GM19099 (cell line): ENCODE results near the gene LTBP2.

Experiments
- POLR2A ChIP-seq: IDR thresholded peaks from 3 replicates; pipeline ENCODE4 v1.6.1; 2011; ENCODE audit warnings: low read depth; ENCODE audit not compliant: insufficient read length; ENCODE audit errors: extremely low read depth

Gene LTBP2

DNA sequence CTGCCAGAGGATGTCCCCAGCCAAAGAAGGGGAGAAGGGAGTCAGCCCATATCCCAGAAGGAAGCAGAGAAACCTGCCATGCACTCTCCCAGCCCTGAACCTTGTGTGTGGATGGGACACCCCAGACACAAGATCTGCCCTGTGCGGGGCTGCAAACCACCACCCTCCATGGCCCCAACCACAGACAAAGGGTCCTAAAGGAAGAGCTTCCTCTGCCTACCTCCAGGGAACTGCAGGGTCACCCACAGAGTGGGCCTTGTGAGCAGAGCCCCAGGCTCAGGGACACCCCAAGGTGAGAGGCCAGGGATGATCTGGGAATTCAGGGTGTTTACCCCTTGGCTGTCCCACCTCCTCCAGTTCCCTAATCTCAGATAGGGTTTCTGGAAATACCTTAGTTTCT is 62.0 kb downstream of the LTBP2 start:
- no peak for TF ChIP-seq POLR2A

DNA sequence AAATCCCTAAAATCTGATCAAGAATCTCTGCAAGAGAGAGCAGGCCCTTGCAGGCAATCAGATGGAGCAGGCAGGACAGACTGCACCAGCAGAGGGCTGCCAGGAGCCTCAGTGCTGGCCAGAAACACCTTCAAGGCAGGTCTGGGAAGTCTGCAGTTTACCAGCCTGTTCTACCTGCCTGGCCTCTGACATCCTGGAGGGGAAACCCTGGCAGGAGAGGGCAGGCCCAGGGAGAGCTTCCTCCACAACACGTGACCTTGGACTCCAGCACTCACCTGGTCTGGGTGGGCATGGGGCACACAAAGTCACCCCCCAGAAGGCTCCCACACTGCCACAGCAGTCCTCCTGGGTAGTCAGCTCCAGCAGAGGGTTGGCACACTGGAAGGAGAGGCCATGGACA is 62.4 kb downstream of the LTBP2 start:
- TF ChIP-seq POLR2A = no peak

DNA sequence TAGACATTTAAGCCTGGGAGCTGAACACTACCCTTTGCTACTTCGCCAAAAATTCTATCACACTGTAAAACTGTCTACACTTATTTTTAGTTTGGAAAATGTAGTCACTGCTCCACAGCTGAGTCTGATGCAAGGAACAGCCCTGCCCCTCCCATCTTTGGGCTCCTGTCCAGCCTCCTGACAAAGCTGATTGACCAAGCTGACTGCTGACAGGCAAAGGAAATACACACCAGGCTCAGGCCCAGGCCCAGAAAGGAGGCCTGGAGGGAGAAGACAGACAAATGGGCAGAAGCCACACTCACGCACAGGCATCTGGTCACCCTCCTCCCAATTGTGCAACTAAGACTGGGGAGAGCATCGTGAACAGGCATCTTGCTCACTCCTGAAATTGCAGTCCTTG is 63.2 kb downstream of the LTBP2 start:
- no peak for TF ChIP-seq POLR2A

DNA sequence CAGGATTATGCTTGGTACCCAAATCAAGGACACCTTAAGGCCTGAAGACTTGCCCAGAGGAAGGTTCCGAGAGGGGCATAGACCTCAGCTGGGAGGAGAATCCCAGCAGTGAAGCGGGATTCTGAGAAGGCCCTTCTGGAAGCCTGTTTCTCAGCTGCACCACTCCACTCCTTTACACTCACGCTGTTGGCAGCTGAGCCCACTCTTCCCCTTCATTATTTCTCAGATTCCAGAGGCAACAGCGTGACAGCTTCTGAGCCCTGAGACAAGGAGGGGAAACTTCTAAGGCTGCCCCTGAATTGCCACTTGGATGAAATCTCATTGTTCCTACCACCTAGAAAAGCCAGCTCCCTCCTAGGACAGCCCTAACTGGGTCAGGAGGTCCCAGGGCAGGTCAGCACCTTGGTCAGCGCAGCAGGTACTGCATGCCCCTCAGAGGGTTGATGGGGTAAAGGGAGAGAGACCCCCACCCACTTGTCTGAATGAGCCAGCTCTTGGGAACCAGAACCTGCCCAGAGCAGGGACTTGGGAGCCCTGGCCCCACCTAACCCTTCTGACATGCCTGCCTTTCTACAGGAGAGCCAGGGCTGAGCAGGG is 64.6 kb downstream of the LTBP2 start:
- TF ChIP-seq POLR2A = no peak

DNA sequence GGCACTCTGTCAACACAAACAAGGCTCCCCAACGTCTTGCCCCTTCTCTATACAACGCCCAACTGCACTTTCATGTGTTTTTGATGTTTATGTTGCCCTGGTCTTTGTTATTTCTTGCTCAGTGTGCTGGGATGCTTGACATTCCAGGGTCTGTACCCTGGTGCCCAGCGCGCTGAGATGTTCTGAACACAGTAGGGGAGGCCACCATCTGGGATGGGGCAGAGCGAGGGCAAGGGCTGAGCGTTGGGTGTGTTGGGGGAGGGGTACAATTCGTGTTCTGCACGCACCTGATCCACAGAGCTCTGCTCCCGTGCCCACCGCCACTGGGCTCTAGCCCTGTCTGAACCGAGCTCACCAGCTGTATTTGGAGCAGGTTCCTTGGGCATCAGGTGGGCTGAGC is 65.6 kb downstream of the LTBP2 start:
- no peak for TF ChIP-seq POLR2A

DNA sequence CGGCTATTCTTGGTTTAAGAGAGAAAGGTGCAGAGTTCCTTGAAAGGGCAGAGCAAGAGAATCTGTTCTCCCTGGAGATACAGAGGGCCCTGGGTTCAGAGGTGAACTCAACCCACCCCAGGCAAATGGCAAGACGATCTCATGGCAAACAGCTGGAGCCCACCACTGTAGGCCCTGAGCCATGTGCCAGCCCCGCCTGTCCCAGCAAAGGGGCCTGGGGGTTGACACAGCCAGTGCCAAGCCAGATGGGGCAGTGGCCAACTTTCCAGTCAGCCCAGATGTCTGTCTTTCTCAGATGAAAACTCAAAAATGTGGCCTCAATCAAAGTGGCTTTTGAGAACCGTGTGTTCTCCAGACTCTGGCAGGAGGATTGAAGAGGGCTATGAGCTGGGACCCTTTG is 66.7 kb downstream of the LTBP2 start:
- no peak for TF ChIP-seq POLR2A

DNA sequence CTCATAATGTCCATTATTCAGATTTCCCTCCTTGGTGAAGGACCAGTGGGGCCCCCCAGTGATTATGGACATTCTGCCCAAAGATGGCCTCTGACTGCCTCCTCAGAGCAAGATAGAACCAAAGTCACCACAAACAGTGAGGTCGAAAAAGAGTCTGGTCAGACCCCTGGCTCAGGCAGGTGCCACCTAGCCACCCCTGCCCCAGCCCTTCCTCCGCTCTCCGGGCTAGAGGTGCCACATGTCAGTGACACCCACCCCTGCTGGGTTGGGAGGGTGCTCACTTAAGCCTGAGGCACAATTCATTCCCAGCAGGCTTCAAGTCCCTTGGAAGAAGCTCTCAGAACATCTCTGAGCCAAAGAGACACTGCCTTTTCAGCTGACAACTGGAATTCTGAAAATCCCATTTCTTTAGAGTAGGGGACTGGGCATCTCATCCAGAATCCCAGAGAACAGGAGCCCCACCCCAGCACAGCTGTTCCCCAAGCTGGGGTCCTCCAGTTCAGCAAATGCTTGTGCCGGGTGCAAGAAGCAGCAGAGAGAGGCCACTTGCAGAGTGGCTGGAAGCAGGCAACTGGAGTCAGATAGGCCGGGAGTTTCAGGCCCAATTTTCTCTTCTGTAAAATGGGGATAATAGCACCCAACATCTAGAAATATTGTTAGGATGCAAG is 68.1 kb downstream of the LTBP2 start:
- TF ChIP-seq POLR2A = no peak

DNA sequence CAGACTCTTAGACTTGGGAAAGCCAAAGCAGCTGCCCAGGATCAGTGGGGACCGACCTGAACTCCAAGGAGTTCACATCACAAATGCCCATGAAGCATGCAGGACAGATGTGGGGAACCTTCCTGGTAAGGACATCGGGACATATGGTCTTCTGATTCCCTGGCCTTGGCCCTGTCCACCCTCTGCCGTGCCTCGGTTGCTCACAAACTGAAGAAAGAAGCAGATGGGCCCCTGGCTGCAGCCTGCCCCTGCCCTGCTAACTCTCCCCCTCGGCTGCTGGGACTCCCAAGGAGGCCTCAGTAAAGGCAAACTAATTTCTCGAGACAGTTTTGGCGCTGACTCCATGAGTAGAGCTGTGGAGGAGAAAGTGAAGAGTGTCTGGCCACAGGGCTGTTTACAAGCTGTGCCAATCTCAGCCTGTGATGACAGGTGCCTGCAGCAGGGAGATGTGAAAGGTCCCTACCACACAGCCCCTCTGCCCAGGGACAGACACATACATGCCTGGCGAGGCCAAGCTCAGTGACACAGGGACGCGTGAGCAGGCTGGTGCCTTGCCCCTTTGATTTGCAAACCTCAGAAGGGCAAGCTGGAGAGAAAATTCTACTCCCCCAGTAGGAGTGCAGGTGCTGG is 69.9 kb downstream of the LTBP2 start:
- TF ChIP-seq POLR2A = no peak

DNA sequence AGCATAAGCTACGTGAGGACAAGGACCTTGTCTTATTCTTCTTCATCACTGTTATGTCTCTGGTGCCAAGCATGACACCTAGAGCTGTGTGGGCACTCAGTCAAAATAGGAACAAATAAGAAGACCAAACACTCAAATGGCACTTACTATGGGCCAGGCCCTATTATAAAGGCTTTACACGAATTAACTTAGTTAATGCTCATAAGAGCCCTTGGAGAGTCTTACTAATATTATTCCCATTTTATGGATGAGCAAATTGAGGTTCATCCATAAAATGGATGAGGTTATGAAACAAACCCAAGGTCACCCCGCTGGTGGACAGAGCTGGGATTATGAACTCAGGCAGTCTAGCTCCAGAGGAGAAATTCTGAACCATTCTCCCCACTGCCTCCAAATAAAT is 70.8 kb downstream of the LTBP2 start:
- TF ChIP-seq POLR2A = no peak

DNA sequence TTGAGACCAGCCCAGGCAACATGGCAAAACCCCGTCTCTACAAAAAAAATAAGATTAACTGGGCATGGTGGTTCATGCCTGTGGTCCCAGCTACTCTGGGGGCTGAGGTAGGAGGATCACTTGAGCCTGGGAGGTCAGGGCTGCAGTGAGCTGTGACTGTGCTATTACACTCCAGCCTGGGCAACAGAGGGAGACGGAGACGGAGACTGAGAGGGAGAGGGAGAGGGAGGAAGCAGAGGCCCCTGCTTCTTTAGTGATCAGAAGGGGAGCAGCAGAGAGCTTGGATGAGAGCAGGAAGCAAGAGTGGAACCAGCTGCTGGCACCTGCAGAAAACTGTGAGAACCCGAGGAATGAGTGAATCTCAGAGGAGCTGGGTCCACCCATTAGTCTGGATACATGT is 72.5 kb downstream of the LTBP2 start:
- TF ChIP-seq POLR2A = no peak

DNA sequence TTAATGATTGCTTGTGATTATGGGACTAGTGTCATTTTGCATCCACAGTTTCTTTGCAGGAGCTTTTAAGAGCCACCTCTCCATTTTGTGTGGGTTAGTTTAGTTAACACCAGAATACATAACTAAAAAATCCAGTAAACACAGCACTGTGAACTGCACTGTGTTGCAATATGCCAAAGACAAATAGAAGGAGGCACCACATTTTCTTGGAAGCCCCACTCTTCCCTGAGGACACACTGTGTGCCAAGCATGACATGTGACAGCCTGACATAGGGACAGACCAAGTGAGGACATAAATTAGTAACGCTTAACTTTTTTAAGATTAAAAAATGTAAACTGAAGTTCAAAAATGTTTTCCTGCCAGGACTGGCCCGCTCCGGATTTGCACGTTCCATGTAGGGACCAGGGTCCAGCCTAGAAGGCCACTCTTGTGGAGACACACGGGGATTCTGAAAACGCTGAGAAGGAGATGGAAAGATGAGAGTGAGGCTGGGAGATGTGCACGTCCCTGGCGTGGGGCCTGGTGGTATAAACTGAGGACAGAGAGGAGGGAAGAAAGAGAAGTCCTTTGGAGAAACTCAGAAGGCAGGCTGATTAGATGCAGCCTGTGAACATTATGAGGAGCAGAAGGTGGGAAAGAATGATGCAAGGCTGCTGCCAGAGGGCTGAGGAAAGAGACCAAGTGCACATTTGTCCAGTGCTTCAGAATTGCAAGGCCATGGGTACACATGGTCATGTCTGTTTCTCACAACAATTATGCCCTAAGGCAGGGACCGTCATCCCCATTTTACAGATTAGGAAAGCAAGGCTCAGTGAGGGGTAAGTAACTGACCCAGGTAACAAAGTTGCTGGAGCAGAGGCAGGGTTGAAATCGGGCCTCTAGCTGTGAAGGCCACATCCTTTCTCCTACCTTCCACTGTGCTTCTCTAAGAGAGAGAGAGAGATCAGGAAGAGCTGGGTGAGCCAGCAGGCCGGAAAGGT is 73.3 kb downstream of the LTBP2 start:
- no peak for TF ChIP-seq POLR2A

DNA sequence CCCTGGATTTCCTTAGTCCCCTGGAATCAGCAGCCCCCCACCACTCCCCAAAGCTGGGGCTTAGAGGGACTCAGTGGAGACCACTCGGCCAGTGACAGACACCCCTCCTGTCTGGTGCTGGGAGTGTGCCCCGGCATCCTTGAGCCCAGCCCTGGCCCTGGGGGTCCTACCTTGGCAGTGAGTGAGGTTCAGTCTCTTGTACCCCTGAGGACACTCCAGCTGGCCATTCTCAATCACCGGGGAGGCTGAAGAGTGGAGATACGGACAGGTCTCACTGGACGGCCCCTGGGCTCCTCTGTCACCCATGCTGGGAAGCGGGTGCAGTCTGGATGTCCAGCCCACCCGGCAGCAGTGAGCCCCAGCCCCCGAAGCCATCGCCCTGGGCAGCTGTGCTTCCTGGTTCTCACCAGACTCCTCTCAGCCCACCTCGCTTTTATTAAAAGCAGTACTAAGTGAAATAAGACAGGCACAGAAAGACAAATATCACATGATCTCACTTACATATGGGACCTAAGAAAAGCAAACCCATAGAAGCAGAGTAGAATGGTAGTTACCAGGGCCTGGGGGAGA is 76.2 kb downstream of the LTBP2 start:
- TF ChIP-seq POLR2A = no peak

DNA sequence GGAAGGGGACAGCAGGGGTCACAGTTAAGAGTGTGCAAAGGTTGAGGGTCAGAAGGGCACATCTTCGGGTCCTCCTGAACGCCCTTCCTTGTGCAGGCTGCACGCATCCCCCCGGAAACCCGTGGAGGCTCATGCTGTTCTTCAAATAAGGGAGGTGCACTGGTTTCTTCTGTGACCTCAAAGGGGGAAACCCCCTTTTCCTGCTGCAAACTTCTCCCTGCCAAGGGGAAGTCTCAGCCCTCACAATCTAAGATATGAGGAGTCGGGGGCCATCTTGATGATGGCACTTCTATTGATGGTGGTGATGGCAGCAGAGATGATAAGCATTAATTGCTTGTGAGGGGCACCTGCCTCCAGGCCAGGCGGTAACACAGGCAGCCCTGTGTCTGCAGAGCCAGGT is 78.5 kb downstream of the LTBP2 start:
- no peak for TF ChIP-seq POLR2A

DNA sequence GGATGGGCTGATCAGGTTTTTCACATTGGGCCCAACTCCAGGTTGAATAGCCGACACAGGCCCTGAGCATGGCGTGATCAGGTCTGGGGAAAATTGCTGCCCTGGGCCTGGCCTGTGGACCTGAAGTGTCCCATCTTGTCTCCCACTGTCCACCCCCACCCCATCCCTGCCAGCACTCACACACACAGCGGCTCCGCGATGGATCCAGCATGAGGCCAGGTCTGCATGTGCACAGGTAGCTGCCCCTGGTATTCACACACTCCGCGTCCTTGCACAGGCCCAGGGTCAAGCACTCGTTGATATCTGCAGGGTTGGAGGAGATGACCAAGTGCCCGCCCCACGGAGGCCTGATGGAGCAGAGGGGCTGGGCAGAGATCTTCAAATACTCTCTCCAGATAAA is 79.8 kb downstream of the LTBP2 start:
- TF ChIP-seq POLR2A = no peak

DNA sequence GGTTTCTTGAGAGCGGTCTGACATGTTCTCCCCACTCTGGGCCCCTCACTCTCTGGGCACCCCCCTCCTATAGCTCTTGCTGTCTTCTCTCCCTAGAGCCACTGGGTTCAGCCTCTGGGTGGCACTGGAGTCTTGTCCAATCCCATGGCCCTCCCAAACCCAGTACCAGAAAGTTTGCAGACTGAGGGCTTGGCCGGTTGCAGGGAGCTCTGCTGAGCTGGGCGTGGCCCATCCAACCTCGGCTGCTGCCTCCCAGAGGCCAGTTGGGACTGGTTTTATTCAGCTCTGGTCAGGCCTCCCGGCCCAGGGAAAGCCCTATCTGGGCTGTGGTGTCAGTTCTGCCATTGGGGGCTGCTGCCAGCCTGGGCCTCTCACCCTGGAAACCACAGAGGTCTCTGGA is 80.6 kb downstream of the LTBP2 start:
- TF ChIP-seq POLR2A = no peak
